IPS-18a (cell line): Measurements from ENCODE around the gene HLA-A.

Source experiments
- H3K27ac ChIP-seq: one replicate; pipeline ENCODE4 v1.5.1; 2013; ENCODE audit warnings: low read length
- H3K27me3 ChIP-seq: one replicate; pipeline ENCODE4 v1.6.1; 2013; ENCODE audit warnings: mild to moderate bottlenecking, low read length; ENCODE audit not compliant: control insufficient read depth, insufficient read depth
- H3K36me3 ChIP-seq: one replicate; pipeline ENCODE4 v1.6.1; 2013; ENCODE audit warnings: low read depth, low read length; ENCODE audit not compliant: control insufficient read depth
- H3K4me1 ChIP-seq: one replicate; pipeline ENCODE4 v1.6.1; 2013; ENCODE audit warnings: low read depth, low read length; ENCODE audit not compliant: control insufficient read depth
- H3K4me3 ChIP-seq: one replicate; pipeline ENCODE4 v1.5.1; 2013; ENCODE audit warnings: low read length
- H3K9ac ChIP-seq: one replicate; pipeline ENCODE4 v1.6.1; 2013; ENCODE audit warnings: mild to moderate bottlenecking, low read length, moderate library complexity
- H3K9me3 ChIP-seq: one replicate; pipeline ENCODE4 v1.6.1; 2013; ENCODE audit warnings: low read depth, low read length; ENCODE audit not compliant: control insufficient read depth

HLA-A gene

GRCh38 chr6:29995340-29995777 lies 53.0 kb downstream of the HLA-A start:
- no peak overlapping the region for H3K4me3 ChIP-seq
- no peaks in the 10 kb centered on the region for H3K27me3 ChIP-seq
- no peak overlapping the region for H3K9ac ChIP-seq

More at GRCh38 chr6:29995340-29995777, 53.0 kb downstream of the HLA-A start:
- H3K27ac ChIP-seq = no peak overlapping the region
- H3K9me3 ChIP-seq = no peaks in the 10 kb centered on the region
- no peaks in the 10 kb centered on the region for H3K36me3 ChIP-seq
- H3K4me1 ChIP-seq = no peaks in the 10 kb centered on the region
